ENCODE data around the gene ATP8B3.

Gene ATP8B3

DNA sequence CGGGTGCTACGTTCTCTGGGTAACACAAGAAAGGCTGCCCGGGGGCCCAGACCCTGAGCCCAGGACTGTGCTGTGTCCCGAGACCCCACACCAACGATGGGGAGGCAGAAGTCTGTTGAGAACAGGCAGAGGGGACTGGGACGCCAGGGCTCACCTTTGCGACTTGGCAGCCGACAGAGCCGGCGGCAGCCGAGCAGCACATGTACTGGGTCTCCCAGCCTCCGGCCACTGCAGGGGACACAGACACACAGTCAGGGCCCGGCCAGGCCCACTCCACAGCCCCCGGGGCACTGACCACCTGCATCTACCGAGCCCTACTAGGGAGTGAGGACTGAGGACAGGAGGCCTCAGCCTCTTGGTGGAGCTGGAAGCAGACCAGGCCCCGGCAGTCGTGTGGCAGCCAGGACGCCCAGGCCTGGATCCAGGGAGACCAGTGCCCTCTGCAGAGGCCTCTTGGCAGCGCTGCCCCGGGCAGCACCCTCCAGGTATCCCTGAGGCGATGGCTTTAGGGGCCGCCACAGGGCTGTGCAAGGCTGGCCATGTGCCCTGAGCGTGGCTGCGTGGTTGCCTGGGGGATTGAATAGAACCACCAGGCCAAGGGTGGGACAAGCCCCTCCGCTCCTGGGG lies 5.6 kb upstream of the ATP8B3 start:
- DNase-seq = no peak
- intact Hi-C loops (cut with DNase I) = no loop called here

DNA sequence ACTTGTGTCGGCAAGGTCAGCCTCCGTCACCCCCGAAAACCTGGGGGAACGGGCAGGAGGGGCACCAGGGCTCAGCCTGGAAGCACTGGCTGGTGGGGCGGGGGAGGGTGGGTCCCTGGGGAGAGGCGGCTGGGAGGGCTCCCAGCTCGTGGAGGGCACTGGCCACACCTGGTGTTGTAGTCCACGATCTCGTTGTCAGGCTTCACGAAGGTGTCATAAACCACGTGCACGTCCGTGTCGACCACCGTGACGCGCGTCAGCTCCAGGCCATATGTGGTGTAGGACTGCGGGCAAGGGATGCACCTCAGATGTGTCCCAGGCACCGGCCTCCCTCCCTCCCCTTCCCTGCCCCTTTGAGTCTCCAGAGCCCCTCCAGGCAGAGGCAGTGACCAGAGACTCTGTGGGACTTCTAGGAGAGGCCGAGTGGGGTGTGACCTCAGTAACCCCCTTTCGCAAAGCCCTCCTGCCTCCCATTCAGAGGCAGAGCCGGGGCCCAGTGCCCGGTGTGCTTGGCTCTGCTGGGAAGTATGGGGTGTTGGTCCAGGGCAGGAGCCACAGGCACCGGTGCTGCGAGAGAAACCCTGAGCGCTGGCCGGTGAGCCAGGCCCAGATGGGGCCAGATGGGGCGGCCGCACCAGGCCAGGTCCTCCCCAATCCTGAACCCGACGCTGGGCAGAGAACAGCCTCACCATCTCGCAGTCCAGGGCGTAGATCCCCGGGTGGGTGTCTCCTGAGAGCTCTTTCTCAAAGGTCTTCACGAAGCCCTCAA lies 4.6 kb upstream of the ATP8B3 start:
- intact Hi-C loops (cut with DNase I) = no loop called here
- no peak for DNase-seq

DNA sequence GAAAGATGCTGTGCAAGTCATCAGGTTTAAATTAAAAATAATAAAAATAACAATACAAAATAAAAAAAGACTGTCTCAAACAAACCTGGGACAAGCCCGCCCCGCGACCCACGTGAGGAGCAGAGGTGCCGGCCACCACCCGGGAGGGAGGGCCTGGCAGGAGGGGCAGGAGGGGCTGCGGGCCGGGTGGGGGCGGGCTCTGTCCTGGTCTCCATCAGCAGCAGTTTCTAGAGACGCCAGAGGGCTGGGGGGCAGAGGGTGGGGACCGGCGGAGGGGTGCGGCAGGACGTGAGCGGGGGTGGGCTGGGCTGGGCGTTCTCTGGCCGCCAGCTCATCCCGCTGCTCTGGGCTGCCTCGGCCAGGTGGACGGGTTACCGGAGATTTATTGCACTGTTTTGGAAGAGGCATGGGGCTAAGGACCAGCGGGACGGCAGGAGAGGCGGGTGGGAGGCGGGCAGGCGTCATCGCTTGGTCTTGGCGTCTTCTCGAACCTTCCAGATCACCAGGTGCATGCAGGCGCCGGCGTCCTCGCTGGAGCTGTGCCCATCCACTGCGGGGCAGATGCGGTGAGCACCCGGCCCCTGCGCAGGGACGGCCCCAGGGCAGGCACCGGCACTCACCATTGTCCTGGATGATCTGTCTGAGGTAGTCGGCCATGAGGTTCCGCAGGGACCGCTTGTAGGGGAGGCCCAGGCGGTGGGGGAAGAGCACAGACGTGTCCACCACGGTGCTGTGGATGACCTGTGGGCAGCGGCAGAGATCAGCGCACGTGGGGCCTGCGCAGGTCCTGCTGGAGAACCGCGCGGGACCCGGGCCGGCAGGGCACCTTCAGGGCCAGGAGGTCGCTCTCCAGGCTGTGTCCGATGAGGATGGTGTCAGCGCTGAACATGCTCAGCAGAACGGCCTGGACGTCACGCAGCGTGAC lies 3.8 kb upstream of the ATP8B3 start:
- no peak for DNase-seq
- intact Hi-C loops (cut with DNase I) = no loop called here

DNA sequence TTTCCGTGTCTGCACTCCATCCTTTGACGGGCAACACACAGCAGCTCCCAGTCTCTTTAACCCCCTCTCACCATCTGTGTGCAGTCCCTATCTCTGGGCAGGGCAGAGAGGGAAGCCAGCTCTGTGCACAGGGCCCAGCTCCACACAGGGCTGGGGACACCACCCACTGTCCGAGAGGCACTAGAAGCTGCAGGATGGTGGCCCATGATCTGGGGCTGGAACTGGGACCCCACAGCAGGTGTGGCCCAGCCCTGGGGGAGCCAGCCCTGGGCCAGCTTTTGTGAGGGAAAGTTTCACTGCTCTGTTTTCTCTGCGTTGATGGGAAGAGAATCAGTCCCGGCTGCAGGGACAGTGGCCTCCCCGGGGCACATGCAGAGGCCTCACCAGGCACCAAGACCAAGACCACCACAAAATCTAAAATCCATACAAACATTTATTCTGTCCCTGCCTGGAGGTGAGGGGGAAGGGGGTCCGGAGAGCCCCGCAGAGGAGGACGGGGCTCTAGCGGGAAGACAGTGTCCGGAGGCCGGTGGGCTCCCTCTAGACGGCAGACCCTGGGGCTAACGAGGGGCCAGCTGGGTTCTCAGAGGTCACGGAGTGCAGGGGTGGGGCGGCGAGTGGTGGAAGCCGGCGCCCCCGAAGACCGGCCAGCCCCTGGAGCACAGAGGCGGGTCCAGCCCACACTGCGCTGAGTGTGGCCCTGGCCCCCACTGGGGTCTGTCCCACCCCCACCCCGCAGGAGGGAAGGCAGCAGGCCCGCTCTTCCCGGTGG lies 2.9 kb upstream of the ATP8B3 start:
- DNase-seq = no peak
- intact Hi-C loops (cut with DNase I) = no loop called here

DNA sequence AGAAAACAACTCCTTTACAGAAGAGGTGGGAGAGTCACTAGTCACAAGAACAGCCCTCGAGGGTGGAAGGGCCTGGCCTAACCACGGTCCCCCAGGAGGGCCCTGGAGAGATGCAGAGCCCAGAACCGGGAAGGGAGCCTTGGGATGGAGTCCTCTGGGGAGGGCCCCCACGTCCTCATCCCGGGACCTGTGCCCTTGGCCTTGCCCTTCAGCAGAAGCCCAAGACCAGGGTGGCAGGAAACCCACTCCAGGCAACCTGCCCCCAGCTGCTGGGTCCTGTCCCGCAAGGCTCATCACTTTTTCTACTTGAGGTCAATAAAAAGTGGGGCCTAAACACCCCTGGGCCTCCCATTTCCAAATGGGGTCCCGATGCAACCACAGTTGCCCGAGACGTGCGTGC lies 2.3 kb upstream of the ATP8B3 start:
- no peak for DNase-seq
- intact Hi-C loops (cut with DNase I) = no loop called here

DNA sequence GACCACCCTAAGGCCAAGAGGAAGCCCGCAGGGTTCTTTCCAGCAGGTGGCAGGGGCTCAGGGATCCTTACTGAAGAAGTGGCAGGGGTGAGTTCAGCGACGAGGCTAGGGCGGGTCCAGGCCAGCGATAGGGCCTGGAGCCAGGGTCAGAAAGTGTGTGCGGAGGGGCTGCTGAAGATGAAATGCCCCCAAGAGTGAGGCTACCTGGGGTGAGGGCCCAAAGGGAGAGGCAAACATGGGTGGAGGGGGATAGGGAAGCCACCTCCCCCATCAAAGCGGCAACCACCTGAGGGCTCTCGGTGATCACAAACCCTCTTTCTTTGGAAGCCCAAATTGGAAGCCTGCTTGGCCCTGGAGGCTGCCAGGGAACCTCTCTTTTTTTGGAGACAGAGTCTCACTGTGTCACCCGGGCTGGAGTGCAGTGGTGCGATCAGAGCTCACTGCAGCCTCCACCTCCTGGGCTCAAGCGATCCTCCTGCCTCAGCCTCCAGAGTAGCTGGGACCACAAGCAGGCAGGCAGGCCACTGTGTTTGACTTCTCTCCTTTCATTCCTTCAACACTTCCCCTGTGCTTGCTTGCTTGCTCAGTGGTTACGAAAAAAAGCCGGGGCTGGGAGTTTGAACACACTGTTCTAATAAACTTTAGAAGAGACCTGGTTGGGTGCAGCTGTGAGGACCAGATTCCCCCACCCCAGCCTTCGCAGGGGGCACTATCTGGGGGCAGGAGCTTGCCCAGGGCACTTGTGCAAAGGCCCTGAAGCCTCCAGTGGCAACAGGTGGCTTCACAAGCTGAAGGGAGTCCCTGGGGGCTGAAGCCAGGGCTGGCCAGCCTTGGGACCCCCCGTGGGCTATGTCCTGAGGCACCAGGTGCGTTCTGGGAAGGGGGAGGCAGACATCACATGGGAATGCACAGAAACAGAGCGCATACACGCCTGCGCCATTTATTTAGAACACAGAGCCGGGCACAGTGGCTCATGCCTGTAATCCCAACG lies 1.4 kb upstream of the ATP8B3 start:
- intact Hi-C loops (cut with DNase I) = no loop called here
- DNase-seq = no peak

DNA sequence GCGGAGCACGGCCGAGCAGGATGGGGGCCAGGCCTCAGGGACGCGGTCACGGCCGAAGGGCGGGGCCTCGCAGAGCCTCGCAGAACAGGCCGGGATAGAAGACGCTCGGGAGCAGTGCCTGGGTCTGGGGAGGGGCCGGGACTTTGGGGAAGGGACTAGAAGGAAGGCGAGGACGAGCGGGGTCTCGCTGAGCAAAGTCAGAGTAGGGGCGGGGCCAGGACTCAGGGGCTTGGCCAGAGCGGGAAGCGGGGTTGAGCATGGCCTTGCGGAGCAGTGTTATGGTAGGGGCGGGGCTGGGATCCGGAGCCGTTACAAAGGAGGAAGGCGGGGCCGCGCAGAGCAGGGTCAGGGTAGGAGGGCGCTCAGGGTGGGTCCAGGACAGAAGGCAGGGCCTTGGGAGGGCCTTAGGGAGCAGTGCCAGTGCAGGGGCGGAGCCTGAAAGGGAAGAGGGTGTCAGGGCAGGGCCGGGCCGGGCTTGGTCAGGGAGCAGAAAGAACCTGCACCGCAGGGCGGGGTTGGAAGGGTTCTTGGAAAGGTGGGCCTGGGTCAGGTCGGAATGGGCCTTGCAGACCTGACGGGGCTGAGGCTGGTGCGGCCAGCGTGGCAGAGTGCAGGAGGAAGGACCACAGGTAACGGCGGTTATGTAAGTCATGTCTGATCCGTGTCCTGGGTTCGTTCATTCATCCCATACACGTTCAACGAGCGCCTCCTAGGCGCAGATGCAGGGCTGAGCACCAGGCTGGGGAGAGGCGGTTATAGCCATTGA lies 533 bp upstream of the ATP8B3 start:
- intact Hi-C loops (cut with DNase I) = no loop called here
- peak; percentile 40 to 95 (median 64) for DNase-seq

DNA sequence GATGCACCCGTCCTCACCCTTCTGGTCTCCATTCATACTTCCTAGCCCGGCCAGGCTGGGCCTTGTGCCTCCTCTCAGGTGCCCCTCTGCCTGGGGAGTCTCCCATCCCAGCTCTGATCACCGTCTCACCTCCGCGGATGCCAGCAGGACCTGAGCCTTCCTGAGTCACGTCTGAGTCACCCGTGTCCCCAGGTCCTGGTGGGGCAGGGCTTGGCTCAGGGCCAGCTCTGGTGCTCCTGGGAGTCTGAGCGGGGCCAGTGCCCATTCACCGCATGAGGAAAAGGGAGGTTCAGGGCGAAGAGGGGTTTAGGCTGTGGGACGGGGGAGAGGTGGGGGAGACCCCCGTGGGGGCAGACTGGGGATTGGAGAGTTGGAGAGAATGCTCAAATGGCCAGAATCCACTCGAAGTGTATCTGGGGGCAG lies 593 bp downstream of the ATP8B3 start:
- intact Hi-C loops (cut with DNase I) = no loop called here
- no peak for DNase-seq

DNA sequence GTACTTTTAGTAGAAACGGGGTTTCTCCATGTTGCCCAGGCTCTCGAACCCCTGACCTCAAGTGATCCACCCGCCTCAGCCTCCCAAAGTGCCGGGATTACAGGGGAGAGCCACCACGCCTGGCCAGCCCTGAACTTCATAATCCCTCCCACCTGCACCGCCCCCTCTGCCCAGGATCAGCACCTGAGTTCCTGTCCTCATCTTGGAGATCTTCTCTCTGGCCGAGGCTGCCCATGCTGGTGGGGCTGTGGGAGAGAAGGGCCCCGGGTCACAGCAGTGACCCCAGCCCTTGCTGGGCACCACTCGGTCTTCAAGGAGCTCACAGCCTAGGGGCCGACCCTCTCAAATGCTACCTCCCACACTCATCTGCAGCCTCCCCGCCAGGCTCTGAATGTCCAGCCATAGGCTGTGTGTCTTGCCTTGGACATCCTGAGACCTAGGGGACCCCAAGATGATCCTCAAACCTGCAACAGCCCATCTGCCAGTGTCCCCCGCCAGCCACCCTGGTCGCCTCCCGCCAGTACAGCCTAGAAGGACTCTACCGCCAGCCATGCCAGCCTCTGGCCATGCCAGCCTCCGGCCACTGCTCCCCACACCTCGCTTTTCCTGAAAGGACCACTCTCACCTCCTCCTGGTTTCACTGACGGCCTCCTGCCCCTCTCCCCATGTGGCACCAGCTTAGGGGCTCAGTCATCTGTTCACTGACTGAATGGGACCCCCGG lies 1.5 kb downstream of the ATP8B3 start:
- intact Hi-C loops (cut with DNase I) = no loop called here
- no peak for DNase-seq

DNA sequence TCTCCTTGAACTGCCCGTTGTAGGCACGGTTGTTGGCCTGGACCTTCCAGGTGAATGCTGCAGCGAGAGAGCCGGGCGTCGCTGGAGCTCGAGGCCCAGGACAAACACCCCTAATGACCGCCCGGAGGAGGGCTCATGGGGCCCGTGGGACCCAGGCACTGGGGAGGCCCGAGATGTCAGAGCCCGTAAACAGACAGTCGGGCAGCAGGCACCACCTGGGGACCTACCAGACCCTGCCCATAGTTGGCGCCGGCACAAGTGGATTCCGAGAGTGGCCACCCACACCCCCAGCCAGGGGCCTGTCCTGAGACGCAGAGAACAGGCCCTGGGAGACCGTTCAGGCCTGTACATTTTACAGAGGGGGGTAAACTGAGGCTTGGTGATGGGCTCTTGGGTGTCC lies 2.4 kb downstream of the ATP8B3 start:
- DNase-seq = no peak
- intact Hi-C loops (cut with DNase I) = no loop called here

DNA sequence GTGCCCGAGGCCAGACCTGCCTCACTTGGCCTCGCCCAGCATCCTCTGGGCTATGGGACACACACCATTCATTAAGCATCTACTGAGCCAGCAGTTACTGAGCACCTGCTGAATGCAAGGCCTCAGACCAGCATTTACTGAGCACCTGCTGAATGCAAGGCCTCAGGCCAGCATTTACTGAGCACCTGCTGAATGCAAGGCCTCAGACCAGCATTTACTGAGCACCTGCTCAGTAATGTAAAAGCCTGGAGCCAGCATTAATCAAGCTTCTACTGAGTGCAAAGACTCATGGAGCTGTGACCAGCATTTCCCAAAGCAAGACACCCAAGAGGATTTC lies 3.7 kb downstream of the ATP8B3 start:
- intact Hi-C loops (cut with DNase I) = no loop called here
- no peak for DNase-seq

DNA sequence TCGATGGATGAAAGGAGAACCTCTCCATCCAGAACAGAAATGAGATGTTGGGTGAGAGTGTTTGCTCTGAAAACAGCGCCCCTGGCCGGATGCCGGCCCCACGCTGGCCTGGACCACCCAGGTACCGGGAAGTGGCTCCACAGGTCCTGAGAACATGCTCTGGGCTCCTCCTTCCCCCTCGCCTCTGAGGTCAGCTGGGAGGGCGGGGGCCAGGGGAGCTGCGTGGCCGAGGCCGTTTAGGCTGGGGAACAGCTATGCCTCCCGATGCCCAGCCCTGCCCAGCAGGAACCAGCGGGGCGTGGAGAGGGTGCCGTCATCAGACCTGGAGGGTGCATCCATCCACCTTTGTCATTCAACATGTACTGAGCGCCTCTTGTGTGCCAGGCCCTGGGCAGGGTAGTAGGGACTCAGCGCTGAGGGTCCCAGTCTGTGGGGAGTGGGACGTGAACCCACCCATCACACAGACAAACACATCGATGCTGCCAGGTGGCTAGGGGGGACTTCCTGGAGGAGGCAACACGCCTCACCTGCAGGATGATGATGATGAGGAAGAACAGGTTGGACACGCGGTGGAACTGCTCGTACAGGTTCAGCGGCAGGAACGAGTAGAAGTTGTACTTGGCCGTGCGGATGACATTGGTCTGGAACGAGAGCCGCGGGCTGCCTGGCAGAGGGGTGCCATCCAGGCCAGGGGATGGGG lies 4.2 kb downstream of the ATP8B3 start:
- intact Hi-C loops (cut with DNase I) = no loop called here
- DNase-seq = no peak

DNA sequence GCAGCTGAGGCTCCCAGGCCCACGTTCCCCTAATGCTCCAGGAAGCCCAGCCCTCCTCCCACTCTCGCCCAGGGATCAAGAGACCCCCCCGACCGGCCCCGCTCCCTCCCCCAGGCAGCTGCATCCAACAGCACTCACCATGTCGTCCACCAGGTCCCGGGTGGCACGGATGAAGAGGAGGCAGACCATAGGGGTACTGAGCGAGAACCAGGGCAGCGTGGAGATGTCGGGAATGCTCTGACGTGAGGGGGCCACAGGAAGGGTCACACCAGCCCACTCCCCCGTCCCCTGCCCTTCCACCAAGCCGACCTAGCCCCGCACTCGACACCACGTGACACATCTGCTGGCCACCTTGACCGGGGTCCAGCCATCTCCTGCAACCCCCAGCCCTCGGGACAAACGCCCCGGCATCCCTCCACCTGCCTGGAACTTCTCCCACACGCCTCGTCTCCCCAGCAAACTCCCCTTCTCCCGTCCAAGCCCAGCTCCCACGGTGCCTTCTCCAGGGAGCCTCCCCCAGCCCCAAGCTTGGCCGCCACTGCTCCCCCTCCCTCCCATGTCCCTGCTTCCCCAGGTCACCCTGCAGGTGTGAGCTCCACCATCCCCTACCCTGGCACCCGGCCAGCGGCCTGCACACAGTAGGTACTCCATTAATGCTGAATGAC lies 4.9 kb downstream of the ATP8B3 start:
- intact Hi-C loops (cut with DNase I) = no loop called here

DNA sequence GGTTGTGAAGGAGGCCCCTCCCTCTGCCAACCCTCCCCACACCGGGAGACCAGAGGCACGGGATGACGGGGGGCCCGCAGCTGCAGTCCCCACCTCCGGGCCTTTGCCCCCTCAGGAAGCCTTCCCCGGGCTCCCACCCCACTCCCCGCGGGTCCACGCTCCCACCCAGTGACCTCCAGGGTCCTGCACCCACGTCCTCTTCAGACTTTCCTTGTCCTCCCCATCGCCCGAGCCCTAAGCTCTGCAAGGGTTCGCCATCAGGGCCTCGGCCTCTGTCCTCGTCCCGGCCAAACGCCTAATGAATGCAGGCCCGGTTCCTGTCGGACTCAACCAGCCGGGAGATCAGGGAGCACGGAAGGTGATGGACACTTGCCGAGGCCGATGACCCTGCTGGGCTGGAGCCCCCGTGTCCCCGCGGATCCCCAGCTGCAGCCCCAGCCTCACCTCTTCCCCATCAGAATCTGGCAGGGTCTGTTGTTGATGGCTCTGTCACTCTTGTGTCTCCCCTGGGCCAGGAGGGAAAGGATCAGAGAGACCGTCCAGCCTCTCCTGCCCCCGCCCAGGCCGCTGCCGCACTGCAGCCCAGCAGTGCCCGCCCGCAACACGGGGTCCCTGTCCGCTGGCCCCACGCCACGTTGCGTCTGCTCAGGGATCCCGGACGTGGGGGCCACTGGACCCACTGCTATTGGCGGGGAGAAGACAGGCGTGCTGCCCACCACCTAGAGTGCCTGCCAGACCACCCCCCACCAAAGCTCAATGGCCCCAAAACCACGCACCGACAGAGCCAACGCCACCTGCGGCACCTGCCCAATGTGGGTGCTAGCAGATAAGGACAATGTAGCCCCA lies 5.7 kb downstream of the ATP8B3 start:
- DNase-seq = peak in 1 of 10 donors; percentile 73
- intact Hi-C loops (cut with DNase I) = no loop called here

More for the DNA sequence above, 4.9 kb downstream of the ATP8B3 start:
- DNase-seq = no peak

DNA sequence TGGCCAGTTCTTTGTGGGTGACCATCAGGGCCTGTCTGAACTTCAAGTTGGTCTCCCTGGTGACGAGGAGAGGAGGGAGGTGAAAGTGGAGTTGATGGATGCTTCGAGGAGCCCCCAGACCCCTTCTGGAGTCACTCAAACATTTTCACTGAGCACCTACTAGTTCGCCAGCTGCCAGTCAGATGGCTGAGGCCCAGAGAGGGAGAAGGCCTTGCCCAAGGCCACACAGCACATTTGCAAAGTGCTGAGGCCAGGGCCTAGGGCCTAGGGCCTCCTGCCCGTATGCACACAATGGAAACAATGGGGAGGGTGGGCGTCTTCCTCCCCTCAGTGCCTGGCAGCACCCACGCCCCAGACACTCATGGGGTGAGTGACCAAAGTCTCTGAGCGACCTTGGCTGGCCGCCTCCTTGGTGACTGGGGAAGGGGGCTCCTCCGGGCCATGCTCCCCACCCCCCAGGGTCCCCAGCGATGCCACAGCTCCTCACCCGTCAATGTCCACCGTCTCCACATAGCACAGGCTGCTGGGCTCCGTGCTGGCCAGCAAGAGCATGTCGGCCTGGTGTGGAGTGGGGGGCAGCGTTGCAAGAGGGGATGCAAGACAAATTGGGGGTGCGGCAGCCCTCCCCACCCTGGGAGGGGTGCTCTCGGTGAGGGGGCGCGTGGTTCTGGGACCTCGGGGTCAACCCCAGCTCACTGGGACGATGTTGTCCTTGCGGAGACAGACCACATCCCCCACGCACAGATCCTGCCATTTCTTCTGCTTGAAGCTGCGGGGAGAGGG lies 6.5 kb downstream of the ATP8B3 start:
- intact Hi-C loops (cut with DNase I) = no loop called here
- peak in 1 of 10 donors; percentile 68 for DNase-seq
